GM18909 (cell line): ENCODE measurements around the gene FOXE3.
A peak's percentile ranks its signal among the peaks of the same experiment; 100 is the strongest.

Experiments
- ATAC-seq: cut with Tn5 transposase; IDR thresholded peaks from one replicate; pipeline ENCODE4 v1.9.1; 2021; ENCODE audit warnings: mild to moderate bottlenecking; ENCODE audit not compliant: unreplicated experiment, poor library complexity

Gene FOXE3

GRCh38 chr1:47403321-47403910, 12.7 kb upstream of the FOXE3 start:
- ATAC-seq = no peak

- ATAC-seq = no peak
Measured at GRCh38 chr1:47405697-47406096, 10.4 kb upstream of the FOXE3 start.

DNA sequence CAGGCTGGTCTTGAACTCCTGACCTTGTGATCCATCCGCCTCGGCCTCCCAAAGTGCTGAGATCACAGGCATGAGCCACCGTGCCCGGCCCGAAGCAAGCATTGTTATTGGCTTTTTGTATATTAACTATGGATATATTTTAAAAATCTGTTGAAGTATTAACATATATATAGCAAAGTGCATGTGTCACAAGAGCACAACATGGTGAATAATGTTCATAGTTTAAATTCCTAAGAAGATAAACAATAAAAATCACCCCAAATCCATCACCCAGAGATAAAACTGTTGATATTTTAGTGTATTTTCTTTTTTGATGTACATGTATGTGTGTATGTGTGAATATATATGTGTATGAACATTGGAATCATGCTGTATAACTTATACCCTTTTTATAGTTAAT, 9.1 kb upstream of the FOXE3 start:
- ATAC-seq = no peak

DNA sequence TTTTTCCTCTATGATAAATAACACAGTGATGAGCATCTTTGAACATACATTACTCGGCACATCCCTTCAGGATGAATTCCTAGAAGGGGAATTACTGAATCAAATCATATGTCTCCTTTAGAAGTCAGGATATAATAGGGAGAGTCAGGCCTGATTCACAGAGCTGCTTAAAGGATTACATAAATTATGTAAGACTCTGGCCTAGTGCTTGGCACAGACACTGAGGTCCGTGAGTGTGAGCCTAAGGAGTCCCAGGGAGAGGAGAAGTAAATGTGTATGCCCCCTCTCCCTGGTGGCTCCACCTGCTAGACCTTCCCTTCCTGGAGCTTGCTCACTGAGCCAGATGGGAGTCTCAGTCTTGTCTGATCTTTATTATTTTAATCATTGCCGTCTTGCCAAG, 8.6 kb upstream of the FOXE3 start:
- ATAC-seq = no peak

GRCh38 chr1:47409311-47410067, 6.6 kb upstream of the FOXE3 start:
- no peak for ATAC-seq

GRCh38 chr1:47410068-47410455, 6.0 kb upstream of the FOXE3 start:
- ATAC-seq = no peak

DNA sequence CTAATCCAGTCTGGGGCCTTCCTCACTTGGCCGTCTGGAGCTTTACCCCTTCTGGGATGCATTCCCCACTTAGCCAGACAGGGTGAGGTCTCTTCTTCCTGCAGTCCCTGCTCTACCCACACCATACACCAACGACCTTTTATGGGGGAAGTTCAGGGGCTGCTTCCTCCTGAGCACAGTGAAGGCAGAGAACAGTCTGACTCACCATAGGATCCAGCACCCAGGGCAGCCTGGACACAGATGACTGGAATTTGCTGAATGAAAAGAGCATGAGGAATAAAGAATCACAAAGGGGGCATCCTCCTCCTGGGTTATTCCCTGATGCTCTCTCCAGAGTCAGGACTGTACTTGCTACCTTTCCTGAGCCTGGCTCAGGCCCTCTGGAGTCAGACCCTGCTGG, 4.6 kb upstream of the FOXE3 start:
- no peak for ATAC-seq

DNA sequence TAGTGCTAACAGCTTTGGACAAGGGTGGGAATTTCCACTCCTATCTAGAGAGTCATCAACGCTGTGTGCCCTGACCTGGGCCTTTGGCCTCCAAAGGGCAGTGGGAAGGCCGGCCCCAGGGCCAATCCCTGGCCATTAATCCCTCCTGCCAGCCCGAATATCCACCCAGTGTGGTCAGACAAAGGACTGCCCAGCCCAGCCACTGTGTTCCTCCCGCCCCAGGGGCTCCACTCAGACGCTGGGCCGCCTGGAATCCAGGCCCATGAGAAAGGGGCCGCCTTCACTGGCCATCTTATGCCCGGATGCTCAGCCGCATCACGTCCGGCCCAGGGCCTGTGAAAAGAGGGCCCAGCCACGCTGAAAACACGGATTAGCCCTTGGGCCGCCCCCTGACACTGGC, 3.6 kb upstream of the FOXE3 start:
- ATAC-seq = no peak

GRCh38 chr1:47416319-47417169, 459 bp downstream of the FOXE3 start:
- ATAC-seq = no peak

DNA sequence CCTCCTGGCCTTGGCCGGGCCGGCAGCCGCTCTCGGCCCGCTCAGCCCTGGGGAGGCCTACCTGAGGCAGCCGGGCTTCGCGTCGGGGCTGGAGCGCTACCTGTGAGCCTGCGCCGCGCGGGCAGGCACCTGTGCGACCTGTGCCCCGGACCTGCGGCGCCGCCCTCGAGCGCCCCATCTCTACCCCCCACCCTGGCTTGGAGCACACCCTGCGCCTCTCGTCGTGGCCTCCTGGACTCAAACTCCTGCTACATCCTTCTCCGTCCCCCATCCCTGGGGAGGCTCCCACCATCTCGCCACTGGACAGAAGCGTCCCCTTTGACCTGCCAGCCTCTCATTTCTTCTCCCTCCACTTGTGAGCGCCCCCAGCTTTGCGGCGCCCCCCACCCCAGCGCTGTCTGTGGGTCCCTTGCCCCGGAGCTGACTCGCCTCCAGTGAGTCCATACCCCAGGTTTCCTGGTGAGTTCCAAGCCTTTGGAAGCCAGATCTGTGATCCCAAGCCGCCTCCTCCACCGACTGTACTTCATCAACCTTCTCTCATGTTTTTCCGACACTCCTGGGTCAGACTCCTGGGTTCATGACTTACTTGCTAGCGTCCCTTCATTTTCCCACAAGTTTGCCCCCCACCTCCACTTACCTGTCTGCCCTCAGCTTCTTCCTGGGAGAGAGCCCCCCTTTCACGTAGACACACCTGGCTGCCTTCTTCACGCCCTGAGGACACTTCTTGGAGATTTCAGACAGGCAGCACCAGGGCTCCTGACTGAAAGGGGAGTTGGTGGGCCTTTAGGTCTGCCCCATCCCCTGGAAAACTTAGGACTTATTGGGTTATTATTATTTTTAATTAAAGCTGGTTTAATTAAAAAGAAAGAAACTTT, 1.3 kb downstream of the FOXE3 start:
- no peak for ATAC-seq

- no peak for ATAC-seq
Measured at GRCh38 chr1:47418122-47418521, 2.0 kb downstream of the FOXE3 start.

DNA sequence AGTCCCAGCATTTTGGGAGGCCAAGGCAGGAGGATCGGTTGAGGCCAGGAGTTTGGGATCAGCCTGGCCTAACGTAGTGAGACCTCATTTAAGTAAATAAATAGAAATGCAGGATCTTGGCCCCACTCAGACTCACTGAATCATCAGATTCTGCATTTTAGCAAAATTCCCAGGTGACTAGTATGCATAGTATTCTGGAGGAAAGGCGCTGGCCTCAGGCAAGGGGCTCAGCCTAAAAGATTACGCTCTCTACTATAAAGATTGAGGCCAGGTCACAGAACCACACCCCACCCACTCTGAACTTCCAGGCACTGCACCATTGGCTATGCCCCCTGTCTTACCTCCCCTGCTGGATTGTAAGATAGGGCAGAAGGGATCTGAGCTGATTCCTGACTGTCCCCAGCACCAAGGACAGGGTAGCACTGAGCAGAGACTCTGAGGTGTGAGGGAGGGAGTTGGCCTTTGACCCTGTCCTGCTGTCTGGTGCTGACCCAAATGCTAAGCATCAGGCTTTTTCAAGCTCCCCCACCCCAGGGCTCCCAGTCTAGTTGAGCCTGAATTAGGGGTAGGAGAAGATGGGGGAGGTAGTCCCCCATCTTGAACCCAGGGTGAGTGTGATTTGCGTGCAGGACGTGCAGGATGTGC, 2.7 kb downstream of the FOXE3 start:
- ATAC-seq = no peak

DNA sequence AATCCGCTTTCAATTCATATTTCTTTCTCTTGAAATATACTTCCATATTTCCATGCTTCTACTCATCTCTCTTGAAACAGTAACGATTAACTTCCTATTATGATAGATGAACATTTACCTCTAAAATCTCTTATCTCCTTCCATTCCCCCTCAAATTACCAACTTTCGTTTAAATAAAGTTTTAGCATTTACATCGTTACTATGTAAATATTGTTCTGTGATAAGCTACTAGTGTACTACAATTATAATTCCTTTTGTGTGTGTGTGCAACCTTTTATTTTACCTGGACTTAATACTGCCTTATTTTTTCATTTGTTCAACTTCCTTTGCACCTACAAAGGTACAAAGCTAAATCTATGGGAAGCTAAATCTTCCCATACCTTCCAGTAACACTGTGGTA, 4.5 kb downstream of the FOXE3 start:
- ATAC-seq = no peak

GRCh38 chr1:47423872-47424271, 7.8 kb downstream of the FOXE3 start:
- no peak for ATAC-seq

- ATAC-seq = no peak
Measured at GRCh38 chr1:47424336-47424982, 8.4 kb downstream of the FOXE3 start.

DNA sequence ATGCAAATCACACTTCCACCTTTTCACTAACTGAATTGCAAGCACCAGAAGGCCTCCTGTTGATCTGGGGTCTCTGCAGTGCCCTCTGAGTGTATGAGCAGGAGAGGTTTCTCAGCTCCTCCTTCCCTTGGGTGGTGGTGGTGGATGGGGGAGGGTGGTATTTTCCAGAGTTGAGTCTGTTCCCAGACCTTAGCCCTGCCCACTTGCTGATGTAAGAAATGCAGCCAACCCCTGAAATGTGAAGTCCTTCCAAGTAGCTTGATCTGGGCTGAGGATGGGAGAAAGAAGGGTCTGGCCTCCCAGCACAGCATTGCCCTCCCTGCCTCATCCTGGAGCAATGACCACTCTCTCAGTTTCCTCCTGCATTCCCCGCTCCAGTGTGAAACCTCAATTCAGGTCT, 15.4 kb downstream of the FOXE3 start:
- no peak for ATAC-seq

DNA sequence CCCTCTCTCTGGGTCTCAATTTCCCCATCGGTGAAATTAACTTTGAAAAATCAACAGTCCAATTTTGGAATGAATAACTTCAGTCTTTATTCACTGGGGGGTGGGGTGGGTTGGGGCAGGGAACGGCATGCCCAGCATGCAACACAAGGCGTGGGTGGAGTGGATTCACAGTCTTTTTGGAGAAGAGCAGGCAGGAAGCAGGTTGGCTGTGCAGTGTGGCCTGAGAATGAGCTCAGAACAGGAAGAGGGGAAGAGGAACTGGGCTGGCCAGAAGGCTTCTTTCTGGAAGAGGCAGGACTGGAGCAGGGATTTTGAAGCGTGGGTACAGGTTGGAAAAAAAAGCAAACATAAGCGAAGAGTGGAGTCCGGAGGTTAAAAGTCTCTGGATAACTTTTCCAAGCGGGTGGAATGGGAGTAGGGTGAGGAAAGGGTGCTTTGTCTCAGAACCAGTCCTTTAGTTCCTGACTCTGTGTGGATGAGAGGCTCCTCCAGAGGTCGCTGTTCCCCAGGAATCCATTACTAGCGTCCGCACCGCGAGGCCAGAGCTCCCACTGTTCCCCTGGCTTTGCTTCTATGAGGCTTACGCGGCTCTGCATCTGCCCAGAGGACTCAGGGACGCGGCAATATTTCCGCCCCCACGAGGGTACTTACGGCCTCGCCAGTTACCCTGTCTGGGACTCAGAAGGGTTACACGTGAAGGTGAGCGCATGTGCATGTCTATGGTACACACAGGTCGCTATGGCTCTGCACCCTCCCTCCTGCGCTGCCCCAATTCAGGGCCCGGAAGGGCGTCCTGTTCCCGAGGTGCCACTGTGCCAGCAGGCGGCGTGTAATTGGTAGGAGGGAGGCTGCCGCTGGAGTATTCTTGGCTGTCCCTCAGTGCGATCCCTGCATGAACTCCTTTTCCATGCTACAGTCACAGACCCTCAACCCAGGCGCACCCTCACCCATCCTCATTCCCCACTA, 16.3 kb downstream of the FOXE3 start:
- ATAC-seq = peak; percentile 46

DNA sequence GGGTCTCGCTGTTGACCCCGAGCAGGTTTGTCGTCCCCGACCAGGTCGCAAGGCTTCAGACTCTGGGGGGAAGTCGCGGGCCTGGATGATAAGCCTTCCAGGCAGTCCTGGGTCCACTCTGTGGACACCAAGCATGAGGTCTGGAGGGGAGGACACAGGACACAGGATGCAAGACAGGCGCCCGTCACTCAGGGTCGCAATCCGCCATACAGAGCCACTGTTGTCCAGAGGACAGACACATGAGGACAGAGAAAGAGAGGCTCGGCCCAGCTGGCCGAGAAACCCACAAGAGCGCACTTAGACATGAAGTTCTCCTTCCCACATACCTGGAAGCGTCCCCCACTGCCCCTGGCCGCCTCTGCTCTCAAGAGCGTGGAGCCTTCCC, 16.9 kb downstream of the FOXE3 start:
- ATAC-seq = no peak
